ENCODE results near the gene BLOC1S6.

Gene BLOC1S6

DNA sequence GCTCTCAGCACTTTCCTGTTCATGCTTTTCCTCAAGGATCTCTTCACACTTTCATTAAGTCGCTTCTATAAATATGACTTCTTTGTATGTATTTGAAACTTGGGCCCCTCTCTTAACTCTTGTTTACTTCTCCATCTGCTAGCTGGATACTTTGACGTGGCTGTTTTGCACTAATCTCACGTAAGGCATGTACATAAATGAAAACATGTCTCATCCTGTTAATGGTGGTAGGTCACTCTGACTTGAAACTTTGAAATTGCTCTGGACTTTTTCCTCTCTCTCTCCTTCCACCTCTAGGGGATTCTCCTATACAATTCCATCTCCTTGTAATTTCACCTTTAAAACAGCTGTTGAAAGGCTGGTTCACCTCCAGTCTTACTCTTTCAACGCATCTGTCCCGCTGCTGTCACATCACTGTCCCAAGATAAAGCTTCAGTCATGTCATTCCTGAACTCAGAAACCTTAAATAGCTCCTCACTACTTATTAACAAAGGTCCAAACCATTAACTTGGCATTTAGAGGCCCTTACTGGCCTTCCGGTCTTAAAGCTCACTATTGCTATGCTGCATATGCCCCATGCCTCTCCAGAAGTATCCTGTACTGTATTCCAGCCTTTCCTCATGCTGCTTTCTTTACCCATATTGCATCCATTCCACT is 1.2 kb downstream of the BLOC1S6 start:
- DNase-seq (ENCODE audit: low read depth): no peak

- DNase-seq (ENCODE audit: low read depth): no peak
These were observed 2.1 kb downstream of the BLOC1S6 start for GRCh38 chr15:45589256-45589655.

DNA sequence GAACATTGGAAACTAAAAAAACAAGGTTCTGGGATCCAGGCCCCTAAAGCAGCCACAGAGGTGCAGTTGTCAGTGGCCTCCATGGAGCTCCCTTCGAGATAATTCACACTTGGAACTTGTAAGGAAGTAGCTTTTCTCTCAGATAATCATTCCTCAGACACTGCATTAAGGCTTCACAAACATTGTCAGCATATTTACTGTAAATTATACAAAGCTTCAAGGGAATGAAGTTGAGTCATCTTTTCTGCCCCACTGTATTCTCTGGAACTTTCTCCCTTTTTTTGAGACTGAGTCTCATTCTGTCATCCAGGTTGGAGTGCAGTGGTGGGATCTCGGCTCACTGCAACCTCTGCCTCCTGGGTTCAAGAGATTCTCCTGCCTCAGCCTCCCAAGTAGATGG is 7.1 kb downstream of the BLOC1S6 start:
- DNase-seq (ENCODE audit: low read depth): no peak

- no peak for DNase-seq (ENCODE audit: low read depth)
These were observed 7.8 kb downstream of the BLOC1S6 start for GRCh38 chr15:45594835-45595530.

DNA sequence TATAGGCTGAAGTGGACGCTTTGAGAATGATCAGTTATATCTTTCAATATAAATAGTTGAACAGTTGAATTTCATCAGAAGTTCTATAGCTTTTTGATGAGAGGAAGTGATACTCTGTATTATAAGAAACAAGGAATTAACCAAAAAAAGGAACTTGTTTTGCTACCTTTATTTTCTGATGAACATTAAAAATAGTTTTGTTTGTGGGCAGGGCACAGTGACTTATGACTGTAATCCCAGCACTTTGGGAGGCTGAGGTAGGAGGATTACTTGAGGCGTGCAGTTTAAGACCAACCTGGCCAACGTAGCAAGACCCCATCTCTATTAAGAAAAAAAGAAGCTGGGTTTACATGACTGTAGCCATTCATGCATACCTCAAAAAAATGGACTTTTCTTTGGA is 16.7 kb downstream of the BLOC1S6 start:
- no peak for DNase-seq (ENCODE audit: low read depth)

DNA sequence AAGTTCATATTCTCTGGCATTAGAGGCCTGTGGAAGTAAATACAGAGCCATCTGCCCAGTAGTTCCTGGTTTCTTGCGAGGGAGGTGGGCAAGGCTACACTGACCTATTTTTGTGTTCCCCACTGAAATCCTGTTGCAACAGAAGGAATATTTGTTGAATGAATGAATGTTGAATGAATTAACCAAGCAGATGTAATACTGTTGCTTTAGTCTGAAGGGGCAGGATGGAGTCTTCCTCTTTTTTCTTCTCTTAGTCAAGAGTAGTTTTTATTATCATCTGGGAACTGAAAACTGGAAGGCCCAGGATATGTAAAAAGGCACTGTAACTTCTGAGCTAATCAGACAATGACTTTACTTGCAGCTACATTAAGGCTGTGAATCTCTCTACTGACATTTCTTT is 17.1 kb downstream of the BLOC1S6 start:
- DNase-seq (ENCODE audit: low read depth): no peak

- DNase-seq (ENCODE audit: low read depth): no peak
These were observed 19.2 kb downstream of the BLOC1S6 start for GRCh38 chr15:45606413-45606812.

- DNase-seq (ENCODE audit: low read depth): no peak
These were observed 19.7 kb downstream of the BLOC1S6 start for GRCh38 chr15:45606841-45607240.

GRCh38 chr15:45611305-45611704 is 24.1 kb downstream of the BLOC1S6 start:
- DNase-seq (ENCODE audit: low read depth): no peak

- DNase-seq (ENCODE audit: low read depth): no peak
These were observed 25.7 kb downstream of the BLOC1S6 start for GRCh38 chr15:45612790-45613415.

GRCh38 chr15:45616901-45617323 is 29.7 kb downstream of the BLOC1S6 start:
- no peak for DNase-seq (ENCODE audit: low read depth)

GRCh38 chr15:45618813-45619212 is 31.6 kb downstream of the BLOC1S6 start:
- no peak for DNase-seq (ENCODE audit: low read depth)

DNA sequence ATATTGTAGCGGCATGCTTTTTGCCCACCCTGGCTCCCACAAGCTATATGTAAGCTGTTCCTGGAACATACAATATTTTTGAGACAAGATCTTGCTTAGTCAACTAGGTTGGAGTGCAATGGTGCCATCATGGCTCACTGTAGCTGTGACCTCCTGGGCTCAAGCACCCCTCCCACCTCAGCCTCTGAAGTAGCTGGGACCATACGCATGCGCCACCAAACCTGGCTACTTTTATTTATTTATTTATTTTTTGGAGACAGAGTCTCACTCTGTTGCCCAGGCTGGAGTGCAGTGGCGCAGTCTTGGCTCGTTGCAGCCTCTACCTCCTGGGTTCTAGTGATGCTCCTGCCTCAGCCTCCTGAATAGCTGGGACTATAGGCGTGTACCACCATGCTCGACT is 41.0 kb downstream of the BLOC1S6 start:
- no peak for DNase-seq (ENCODE audit: low read depth)

DNA sequence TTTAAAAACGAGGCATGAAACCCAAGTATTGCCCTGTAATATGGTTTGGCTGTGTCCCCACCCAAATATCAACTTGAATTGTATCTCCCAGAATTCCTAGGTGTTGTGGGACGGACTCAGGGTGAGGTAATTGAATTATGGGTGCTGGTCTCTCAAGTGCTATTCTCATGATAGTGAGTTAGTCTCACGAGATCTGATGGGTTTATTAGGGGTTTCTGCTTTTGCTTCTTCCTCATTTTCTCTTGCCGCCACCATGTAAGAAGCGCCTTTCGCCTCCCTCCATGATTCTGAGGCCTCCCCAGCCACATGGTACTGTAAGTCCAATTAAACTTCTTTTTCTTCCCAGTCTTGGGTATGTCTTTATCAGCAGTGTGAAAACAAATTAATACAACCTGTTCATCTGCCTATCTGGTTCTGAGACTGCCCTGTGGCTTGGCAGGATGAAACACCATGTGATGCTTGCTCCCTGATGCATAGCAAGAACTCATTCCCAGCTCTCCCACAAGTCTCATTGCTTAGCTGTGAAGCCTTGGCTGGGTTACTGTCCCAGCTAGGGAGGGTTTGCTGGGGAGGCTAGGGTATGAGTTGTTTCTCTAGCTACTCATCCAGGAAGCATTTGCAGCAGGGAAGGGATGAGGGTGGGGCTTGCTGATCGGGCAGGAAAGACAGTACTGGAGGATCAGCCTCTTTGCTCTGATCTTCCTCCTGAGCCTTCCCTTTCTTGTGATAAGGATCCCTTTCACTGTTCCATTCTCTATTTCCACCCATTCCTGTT is 43.9 kb downstream of the BLOC1S6 start:
- peak; percentile 95 for DNase-seq (ENCODE audit: low read depth)

GRCh38 chr15:45631776-45632175 is 44.6 kb downstream of the BLOC1S6 start:
- no peak for DNase-seq (ENCODE audit: low read depth)

DNA sequence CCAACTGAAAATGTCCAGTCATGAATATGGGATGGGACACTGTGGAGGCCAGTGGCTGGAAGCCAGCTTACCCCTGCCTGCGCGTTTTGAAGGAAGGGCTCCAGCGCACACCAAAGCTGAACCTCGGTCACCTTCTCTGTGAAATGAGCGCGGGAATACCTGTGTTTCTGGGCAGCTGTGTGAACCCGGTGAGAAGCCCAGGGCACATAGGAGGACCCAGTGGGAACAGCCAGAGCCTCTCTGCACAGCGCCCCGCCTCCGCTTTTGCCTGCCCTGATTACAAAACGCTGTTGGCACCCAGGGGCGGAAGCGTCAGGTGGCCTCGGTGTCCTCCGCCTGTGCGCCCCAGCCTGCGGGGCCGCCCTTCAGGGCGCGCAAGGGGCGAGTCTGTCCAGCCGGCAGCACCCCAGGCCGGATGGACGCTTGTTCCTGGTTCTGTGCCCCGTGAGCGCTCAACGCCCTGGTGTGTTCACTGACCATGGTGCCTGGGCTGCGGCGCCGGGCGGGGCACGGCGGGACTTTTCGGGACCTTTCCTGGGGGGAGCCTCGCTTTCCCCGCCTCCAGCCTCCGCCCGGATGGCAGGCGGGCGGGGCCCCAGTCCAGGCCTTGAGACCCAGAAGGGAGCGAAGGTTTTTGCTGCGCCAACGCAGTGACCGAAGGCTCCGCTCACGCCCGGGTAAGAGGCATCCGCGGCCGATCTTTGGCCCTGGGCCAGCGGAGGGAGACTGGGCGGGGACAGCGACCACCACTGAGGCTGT is 47.4 kb downstream of the BLOC1S6 start, which contains the start of gene SQOR:
TSS of gene SQOR (plus strand) at position 598 of the 759 bp plus-strand sequence. CDS start 23,895 bp downstream, outside the sequence.
- DNase-seq (ENCODE audit: low read depth): no peak

DNA sequence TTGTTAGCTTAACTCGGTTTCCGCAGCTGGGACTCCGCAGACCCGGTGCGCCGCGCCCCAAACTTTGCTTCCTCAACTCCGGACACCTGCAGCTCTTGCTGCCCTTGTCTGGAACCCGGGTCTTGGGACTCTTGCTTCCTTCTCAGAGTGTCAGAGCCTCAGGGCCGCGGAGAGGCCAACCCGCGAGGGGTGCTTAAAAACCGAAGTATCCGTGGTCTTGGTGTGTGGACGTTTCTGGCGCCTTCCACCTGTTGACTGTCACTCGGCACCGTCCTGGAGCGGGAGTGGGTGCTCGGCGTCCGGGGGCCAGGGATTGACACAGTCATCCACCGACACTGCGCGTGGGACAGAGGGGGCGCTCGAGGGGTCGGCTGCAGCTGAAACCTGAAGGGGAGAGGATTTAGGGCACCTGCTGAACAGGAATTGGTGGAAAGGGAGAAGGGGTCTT is 48.0 kb downstream of the BLOC1S6 start:
- no peak for DNase-seq (ENCODE audit: low read depth)

DNA sequence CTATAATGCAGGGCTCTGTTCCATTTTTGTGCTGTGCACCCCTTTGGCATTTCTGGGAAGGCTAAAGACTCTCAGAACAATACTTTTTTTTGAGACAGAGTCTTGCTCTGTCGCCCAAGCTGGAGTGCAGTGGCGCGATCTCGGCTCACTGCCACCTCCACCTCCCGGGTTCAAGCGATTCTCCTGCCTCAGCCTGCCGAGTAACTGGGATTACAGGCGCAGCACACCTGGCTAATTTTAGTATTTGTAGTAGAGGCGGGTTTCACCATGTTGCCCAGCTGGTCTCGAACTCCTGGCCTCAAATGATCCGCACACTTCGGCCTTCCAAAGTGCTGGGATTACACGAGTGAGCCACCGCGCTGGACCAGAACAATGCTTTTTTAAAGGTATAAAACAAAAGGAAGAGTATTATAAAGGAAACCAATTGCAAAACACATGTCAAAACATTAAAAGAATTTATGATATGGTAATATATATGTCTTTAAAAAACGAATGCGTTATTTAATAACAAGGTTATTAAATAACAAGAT is 48.6 kb downstream of the BLOC1S6 start:
- DNase-seq (ENCODE audit: low read depth): no peak

DNA sequence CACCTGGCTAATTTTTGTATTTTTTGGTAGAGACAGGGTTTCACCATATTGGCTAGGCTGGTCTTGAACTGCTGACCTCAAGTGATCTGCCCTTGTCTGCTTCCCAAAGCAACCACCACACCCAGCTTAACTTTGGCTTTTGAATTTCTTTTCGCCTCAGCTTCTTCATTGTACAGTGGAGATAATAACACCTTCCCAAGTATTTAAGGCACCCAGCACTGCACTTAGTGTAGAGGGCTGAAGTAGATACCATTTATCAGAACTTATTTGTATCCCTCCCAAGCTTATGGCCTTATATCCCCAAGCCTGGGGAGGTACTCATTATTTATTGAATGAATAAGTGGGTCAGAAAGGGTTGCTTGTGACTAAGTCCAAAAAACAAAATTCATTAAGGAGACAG is 50.0 kb downstream of the BLOC1S6 start:
- DNase-seq (ENCODE audit: low read depth): no peak

- peak; percentile 73 for DNase-seq (ENCODE audit: low read depth)
These were observed 50.4 kb downstream of the BLOC1S6 start for GRCh38 chr15:45637552-45638033.

GRCh38 chr15:45640616-45641015 is 53.4 kb downstream of the BLOC1S6 start:
- peak; percentile 88 for DNase-seq (ENCODE audit: low read depth)

All from GM04503 (cell line).